OCI-LY7 (cell line): ENCODE measurements around the gene FBXW8.

Experiments
- EZH2phosphoT487 ChIP-seq: fragments of 200-600 bp; sonication (generic); IDR thresholded peaks from 2 replicates; pipeline ENCODE4 v1.6.1; 2018; ENCODE audit warnings: low read depth, borderline replicate concordance, mild to moderate bottlenecking, mixed run types, antibody characterized with exemption, low read length, moderate library complexity, mixed read lengths
- TF ChIP-seq, protein P1 (sequence below): fragments of 200-600 bp; sonication (generic); conservative IDR thresholded peaks from 2 replicates; pipeline ENCODE4 v1.5.1; 2014; ENCODE audit warnings: mild to moderate bottlenecking, antibody characterized with exemption, low read length, moderate library complexity, mixed read lengths

DNA sequence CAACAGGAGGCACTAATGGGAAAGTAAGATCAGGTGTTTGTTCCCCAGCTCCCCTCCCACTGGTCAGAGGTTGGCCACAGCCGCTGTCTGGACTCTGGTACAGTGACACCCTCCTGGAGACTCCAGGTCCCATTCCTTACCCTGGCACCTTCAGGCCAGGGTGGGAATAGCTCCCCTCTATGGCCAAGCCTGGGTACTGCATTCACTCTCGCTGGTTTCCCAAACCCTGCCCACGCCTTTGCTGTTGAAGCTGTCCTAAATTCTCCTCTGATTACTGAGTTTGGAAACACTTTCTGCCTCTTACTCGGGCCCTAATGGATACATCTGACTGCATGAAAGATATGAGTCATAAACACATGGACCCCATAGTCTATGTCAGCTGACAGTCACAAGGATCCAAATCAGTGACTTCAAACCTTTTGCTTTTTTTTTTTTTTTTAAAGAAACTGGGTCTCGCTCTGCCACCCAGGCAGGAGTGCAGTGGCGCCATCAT lies 47.4 kb upstream of the FBXW8 start:
- TF ChIP-seq, protein P1, sequence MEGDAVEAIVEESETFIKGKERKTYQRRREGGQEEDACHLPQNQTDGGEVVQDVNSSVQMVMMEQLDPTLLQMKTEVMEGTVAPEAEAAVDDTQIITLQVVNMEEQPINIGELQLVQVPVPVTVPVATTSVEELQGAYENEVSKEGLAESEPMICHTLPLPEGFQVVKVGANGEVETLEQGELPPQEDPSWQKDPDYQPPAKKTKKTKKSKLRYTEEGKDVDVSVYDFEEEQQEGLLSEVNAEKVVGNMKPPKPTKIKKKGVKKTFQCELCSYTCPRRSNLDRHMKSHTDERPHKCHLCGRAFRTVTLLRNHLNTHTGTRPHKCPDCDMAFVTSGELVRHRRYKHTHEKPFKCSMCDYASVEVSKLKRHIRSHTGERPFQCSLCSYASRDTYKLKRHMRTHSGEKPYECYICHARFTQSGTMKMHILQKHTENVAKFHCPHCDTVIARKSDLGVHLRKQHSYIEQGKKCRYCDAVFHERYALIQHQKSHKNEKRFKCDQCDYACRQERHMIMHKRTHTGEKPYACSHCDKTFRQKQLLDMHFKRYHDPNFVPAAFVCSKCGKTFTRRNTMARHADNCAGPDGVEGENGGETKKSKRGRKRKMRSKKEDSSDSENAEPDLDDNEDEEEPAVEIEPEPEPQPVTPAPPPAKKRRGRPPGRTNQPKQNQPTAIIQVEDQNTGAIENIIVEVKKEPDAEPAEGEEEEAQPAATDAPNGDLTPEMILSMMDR: peak; percentile 98
- no peak for TF ChIP-seq EZH2phosphoT487
